ENCODE data around the gene WDR36.

GRCh38 chr5:111068213-111068612, 23.9 kb upstream of the WDR36 start:
- TF ChIP-seq, protein P1, sequence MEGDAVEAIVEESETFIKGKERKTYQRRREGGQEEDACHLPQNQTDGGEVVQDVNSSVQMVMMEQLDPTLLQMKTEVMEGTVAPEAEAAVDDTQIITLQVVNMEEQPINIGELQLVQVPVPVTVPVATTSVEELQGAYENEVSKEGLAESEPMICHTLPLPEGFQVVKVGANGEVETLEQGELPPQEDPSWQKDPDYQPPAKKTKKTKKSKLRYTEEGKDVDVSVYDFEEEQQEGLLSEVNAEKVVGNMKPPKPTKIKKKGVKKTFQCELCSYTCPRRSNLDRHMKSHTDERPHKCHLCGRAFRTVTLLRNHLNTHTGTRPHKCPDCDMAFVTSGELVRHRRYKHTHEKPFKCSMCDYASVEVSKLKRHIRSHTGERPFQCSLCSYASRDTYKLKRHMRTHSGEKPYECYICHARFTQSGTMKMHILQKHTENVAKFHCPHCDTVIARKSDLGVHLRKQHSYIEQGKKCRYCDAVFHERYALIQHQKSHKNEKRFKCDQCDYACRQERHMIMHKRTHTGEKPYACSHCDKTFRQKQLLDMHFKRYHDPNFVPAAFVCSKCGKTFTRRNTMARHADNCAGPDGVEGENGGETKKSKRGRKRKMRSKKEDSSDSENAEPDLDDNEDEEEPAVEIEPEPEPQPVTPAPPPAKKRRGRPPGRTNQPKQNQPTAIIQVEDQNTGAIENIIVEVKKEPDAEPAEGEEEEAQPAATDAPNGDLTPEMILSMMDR (IDR thresholded peaks at IDR 0.05; ENCODE audit: insufficient read depth, low read length) = no peak
- no peak for TF ChIP-seq POLR2AphosphoS5 (IDR thresholded peaks at IDR 0.05; ENCODE audit: low read depth)

Measured in HL-60 (cell line).